ENCODE results near the gene ASCL5. TPM values are rescaled to one million over a fixed set of nuclear protein-coding genes. Genes with fewer than 3 reads are reported as not detected.

ASCL5 gene
- total and polyA plus RNA-seq, 2 of the 13 experiments (the other 11 are each of a cell fraction or from before 2014, with no cell fraction given): not detected

GRCh38 chr1:201093962-201094361, 33.0 kb downstream of the ASCL5 start:
- ChIA-PET CTCF (ENCODE audit: low intra/inter-chr PET ratio, low total read pairs) (no interaction called here), POLR2A (no interaction called here)
- no peaks in the 10 kb centered on the region for H3K79me2 ChIP-seq (ENCODE audit: insufficient read depth, low read length)
- no peak overlapping the region for H3K27ac ChIP-seq (ENCODE audit: extremely low read length, insufficient read depth, low read length)
- in situ Hi-C loops (cut with HindIII; ENCODE audit: extremely low pct_ligation_motif_present, low pct_unique_long_range_greater_than_20kb) (no loop called here), intact Hi-C loops (cut with micrococcal nuclease; ENCODE audit: unreplicated experiment) (no loop called here)
- H3K9ac ChIP-seq (ENCODE audit: insufficient read depth, low read depth, low read length): no peak overlapping the region
- ATAC-seq: no peak
- FAIRE-seq: no peak
- no peaks in the 10 kb centered on the region for H4K20me1 ChIP-seq (ENCODE audit: insufficient read depth, low read length)
- DNase-seq (ENCODE audit: low spot score): no peak
- H3K4me1 ChIP-seq (ENCODE audit: insufficient read depth, low read length): no peaks in the 10 kb centered on the region
- peaks cover 5 to 60% of the 10 kb centered on the region in 2 experiments for H3K27me3 ChIP-seq (ENCODE audit: control insufficient read depth in 1 of 2, insufficient read depth in 2 of 2, low read length in 2 of 2)
- no peaks in the 10 kb centered on the region for H3K9me3 ChIP-seq (ENCODE audit: low read length)
- 16% methylated on average over 7 of the region's 7 CpGs for WGBS (ENCODE audit: low lambda C conversion rate)
- no peak overlapping the region for H3K4me2 ChIP-seq (ENCODE audit: low read depth, low read length)
- no peak overlapping the region for H3K4me3 ChIP-seq (replicated peaks in 1 of 3; ENCODE audit: insufficient read depth in 1 of 3, low read depth in 2 of 3, low read length in 3 of 3)
- no TSS peak for BruUV-seq (replicated peaks)
- H2AFZ ChIP-seq (ENCODE audit: low read length): no peak overlapping the region
- no peaks in the 10 kb centered on the region for H3K36me3 ChIP-seq (replicated peaks in 1 of 2; ENCODE audit: control insufficient read depth in 1 of 2, insufficient read depth in 2 of 2, low read length in 2 of 2)
- TF ChIP-seq ZNF367 (CRISPR knock-in tag; IDR thresholded peaks at IDR 0.05; ENCODE audit: borderline replicate concordance): no peak
- no peak for TF ChIP-seq ZNF558 (CRISPR knock-in tag; IDR thresholded peaks at IDR 0.05; ENCODE audit: borderline replicate concordance)
- no peak for TF ChIP-seq ZNF260 (CRISPR knock-in tag; IDR thresholded peaks at IDR 0.05; ENCODE audit: borderline replicate concordance, low read depth)
- TF ChIP-seq PRDM4 (CRISPR knock-in tag; IDR thresholded peaks at IDR 0.05; ENCODE audit: borderline replicate concordance): no peak
- no peak for TF ChIP-seq ZBTB39 (CRISPR knock-in tag; IDR thresholded peaks at IDR 0.05)
- TF ChIP-seq ERF (CRISPR knock-in tag; IDR thresholded peaks at IDR 0.05): no peak
- TF ChIP-seq ZNF251 (CRISPR knock-in tag; IDR thresholded peaks at IDR 0.05): no peak
- TF ChIP-seq ATF2 (CRISPR knock-in tag; IDR thresholded peaks at IDR 0.05): no peak
- no peak for TF ChIP-seq ZNF44 (CRISPR knock-in tag; IDR thresholded peaks at IDR 0.05)
- no peak for TF ChIP-seq ZBTB1 (CRISPR knock-in tag; IDR thresholded peaks at IDR 0.05; ENCODE audit: borderline replicate concordance)
- TF ChIP-seq ZEB1 (IDR thresholded peaks at IDR 0.05; ENCODE audit: insufficient replicate concordance, low read depth): no peak
- no peak for TF ChIP-seq EHMT2 (IDR thresholded peaks at IDR 0.05; ENCODE audit: borderline replicate concordance, low read depth, low read length)
- TF ChIP-seq PATZ1 (CRISPR knock-in tag; IDR thresholded peaks at IDR 0.05): no peak
- no peak for TF ChIP-seq HOXD1 (CRISPR knock-in tag; IDR thresholded peaks at IDR 0.05)
- no peak for TF ChIP-seq NBN (conservative IDR thresholded peaks at IDR 0.05)
- no peak for TF ChIP-seq SMAD3 (CRISPR knock-in tag; IDR thresholded peaks at IDR 0.05)
- no peak for TF ChIP-seq ZNF513 (CRISPR knock-in tag; conservative IDR thresholded peaks at IDR 0.05)
